IPS-NIHi7 (cell line): Measurements from ENCODE around the gene UBAP2.
"Not testable (repeated sequence)": the region's sequence is repeated elsewhere in the genome, so short reads cannot be mapped to it uniquely, and the experiment has no call there.

ENCODE experiments used
- DNase-seq: peaks from one replicate; pipeline ENCODE4 v3.0.0; 2012; ENCODE audit warnings: mixed read lengths; ENCODE audit errors: extremely low spot score

Gene UBAP2

GRCh38 chr9:33964086-33964768 is 84.5 kb downstream of the UBAP2 start:
- no peak for DNase-seq

- not testable (repeated sequence) for DNase-seq
Observed at GRCh38 chr9:33962468-33962867, 86.2 kb downstream of the UBAP2 start.

DNA sequence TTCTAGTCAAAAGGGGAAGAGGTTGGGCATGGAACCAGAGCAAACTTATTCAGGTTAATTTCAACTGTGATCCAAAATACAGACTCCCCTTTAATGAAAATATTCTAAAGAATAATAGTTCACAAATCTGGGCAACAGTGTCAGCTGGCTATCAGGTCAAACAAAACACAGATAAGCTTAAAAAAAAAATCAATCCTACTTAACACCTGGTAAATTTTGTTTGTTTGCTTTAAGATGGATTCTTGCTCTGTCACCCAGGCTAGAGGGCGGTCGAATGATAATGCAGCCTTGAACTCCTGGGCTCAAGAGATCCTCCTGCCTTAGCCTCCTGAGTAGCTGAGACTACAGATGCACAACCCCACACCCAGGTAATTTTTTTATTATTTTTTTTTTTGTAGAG is 89.0 kb downstream of the UBAP2 start:
- no peak for DNase-seq

DNA sequence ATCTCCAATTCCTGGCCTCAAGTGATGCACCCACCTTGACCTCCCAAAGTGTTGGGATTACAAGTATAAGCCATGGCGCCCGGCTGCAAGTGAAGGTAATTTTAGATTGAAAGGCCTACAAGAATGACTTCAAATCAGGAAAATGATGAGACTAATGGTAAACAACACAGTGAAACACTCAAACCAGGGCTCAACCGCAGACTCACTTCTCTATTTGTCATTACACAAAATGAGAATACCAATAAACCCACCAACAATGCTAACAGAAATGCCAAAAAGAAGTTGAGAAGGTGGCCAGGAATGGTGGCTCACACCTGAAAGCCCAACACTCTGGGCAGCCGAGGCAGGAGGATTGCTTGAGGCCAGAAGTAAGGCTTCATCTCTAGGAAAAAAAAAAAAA is 92.1 kb downstream of the UBAP2 start:
- DNase-seq: no peak

DNA sequence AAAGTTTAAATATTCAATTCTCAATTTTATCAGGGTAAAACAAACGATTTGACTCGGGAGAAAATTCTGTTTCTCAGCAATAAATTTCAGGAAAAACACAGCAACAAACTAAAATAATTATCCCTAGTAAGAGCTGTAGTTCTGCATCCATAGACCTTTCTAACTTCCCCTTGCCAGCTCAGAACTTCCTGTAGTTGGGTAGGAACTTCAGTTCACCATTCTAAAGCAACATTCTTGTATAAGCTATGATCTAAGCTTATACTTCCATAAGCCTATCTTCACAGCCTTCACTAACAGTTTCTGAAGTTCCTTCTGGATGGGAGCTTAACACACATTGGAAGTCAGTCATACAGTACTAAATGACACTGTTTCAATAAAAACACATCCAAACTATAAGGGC is 96.6 kb downstream of the UBAP2 start:
- DNase-seq: no peak

DNA sequence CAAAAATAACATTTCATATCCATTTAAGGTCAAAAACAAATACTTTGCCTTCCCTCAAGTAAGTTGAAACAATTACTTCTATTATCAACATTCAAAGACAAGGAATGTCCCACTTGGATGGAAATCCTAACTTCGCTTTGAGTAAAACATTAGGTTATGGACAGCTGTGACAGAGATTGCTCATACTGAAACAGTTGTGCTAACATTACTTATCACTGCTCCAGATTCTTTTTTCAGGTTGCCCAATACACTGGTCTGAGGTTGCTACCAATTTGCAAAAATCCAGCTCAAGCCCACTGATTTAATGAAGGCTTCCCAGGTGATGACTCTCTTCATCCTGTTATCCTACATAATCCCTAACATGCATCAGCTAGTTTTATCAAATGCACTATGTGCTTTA is 98.3 kb downstream of the UBAP2 start:
- DNase-seq: no peak

DNA sequence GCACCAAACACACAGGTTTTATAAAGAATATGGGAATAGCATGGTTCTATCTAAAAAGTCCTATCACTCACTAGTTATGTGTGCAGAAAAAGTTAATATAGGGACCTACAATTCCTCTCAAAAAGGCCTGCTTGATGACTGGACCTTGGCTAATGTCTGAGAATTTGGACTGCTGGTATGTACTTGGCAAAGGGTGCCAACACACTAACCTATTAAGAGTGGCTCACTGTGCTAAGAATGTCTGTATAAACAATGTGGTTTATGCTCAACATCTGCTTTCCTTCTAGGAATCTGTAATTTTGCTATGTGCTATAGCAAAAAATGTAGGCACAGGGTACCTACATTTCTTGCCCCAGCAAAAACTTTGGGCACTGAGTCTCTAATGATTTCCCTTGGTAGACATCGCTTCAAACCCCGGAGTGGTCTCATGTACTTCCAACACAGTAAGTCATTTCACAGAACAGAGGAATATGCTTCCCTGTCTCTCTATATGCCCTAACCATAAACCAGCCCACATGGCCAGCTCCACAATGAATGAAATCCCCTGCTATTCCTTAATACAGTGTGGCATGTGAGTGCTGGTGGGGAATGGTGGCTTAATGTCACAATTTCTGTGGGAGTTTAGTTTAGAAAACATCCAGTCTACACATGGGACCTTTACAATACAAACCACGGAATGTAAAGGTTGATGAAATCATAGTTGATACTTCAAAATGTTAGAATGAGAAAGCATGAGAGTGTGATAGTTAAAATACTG is 101.7 kb downstream of the UBAP2 start:
- DNase-seq: no peak

- no peak for DNase-seq
Observed at GRCh38 chr9:33943389-33943788, 105.3 kb downstream of the UBAP2 start.

DNA sequence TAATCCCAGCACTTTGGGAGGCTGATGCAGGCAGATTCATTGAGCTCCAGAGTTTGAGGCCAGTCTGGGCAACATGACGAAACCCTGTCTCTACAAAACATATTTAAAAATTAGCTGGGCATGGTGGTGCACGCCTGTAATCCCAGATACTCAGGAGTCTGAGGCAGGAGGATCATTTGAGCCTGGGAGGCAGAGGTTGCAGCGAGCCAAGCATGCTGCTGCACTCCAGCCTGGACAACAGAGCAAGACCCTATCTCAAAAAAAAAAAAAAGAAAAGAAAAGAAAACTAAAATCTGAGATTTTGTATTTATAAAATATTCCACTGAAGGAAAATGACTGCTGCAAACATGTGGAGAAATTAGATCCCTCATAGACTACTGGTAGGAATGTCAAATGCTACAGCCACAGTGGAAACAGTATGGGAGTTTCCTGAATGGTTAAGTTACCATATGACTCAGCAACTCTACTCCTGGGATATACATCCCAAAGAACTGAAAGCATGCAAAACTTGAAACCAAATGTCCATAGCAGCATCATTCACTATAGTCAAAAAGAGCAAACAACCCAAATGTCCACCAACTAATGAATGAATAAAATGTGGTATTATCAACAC is 106.1 kb downstream of the UBAP2 start:
- no peak for DNase-seq

- DNase-seq: no peak
Observed at GRCh38 chr9:33939924-33940874, 108.5 kb downstream of the UBAP2 start.

GRCh38 chr9:33934188-33934878 is 114.4 kb downstream of the UBAP2 start:
- DNase-seq: no peak

DNA sequence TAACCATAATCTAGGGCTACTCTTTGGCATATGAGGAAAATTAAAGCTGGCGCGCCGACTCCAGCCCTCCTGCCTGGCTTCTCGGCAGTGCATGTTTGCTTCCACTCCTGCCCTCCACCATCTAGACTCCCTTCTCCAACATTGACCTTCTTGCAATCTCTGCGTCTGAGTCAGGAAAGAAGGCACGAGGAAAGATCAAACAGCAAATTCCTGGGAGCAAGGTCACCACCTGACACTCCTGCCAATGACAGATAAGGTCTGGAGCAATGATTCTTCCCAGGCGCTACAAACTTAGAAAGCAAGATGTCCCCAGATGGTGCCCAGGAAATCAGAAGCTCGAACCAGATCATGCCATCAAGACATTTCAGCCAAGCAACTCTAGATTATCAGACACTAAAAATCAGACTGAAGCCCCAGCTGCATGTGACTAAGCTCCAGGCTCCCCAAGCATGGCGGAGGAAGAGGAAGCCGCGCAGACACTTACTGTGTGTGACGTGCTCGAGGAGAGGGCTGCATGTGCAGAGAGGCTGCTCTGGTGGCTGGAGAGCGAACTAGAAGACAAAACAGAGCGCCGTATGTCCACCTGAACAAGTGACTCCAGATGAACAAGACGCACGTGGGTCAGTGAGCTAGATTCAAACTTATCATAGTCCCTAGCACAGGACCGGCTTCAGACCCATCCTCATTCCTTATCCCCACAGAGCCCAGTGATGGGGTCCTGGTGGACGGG is 116.4 kb downstream of the UBAP2 start:
- DNase-seq: no peak

DNA sequence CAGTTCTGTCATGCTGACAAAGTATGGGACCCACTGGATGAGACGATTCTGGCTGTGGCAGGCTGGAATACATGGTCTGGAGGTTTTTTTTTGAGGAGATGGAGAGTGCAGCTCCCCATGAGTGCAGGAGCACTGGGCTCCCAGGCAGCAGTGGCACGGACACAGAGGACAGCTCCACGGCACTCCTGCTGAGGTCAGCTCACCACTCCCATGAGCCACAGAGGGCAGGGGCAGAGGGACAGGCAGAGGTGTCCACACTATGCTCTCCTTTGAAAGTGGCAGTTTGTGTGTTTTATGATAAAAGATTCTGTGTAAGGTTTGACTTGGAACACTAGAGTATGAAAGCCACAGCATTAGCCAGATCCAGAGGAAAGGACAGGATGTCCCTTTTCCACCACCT is 117.4 kb downstream of the UBAP2 start:
- no peak for DNase-seq

DNA sequence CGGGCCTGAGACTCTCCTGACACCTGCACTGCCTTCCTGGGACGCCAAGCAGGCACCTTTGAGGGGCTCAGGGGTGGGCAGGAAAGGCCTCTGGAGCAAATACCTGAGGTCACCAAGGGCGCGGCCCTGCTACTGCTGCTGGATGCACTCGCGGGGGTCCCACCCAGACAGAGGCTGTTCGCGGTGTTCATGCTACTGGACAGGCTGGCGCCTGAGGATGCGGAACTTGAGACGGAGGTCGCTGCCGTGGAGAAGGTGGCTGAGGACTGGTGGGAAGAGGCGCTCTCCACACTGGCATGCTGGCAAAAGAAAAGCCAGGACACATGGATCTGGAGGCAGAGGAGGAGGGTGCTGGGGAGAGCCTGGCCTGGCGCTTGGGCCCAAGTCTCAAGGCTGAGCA is 121.0 kb downstream of the UBAP2 start:
- DNase-seq: no peak

- DNase-seq: no peak
Observed at GRCh38 chr9:33926746-33927485, 121.8 kb downstream of the UBAP2 start.

DNA sequence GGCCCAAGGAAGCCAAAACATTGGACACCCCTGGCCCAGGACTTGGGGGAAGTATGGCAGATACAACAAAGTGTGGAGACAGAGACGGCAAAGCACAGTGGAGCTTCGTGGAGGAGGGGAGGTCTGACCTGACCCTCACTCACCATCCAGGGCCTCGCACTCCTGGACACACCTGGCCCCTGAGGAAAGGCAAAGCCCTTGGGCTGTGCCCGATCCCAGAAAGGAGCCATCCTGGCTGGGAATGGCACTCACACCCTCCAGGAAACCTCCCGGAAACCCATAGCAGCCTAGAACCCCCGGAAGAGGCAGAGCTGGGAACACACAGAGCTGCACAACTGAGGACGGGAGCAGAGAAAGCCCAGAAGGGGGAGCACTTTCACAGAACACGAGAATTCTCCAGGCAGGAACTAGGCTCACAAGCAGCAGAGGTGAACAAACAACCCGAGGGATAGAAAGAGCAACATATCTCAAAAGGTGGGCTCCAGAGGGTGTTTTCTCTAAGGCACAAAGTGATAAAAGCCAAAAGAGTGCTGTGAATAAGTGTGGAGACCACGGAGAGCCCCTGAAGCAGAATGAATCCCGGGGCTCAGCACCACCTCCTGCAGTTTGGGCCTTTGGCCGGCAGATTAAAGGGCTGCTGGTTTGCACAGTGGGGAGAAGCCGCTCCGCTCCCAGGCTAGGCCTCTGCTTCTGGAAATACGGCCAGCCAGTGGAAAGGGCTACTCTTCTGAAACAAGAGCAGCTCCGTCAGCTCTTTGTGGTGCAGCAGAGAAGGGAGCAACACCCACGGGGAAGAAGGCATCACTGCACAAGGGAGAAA is 123.5 kb downstream of the UBAP2 start:
- DNase-seq: peak; percentile 77

DNA sequence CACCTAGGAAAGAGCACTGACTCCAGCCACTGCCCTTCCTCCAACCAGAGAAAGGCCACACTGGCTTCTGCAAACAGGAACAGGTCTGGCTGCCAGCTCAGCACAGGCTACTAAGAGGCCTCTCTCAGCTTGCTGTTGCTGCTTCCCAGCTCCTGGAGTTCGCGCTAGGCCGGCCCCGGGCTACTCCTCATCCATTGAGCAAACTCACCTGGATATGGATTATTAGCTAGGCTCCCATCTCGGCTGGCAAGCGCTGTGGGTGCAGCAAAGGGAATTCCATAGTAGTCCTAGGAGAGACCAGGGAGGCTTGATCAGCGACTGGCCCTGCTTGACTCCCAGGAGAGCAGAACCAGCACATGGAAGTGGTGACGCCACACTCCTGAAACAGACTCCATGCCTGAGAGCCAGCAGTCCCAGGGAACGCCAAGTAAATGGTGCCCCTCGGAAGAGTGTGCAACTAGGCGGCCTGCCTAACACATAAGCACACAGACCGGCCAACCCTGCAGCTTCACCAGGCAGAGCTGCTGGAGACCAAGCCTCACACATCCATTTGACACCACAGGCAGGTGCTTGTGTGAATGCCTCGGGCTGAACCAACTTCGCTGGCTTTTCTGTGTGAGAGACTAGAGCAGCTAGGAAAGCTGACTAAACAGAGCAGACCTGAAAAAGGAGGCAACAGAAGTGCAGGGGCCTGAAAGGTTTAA is 124.5 kb downstream of the UBAP2 start:
- DNase-seq: no peak

GRCh38 chr9:33923079-33923478 is 125.6 kb downstream of the UBAP2 start:
- DNase-seq: no peak
